GM21423 (cell line): ENCODE measurements around the gene MYO6.
A peak's percentile ranks its signal among the peaks of the same experiment; 100 is the strongest.

Experiments used
- ATAC-seq: cut with Tn5 transposase; IDR thresholded peaks from one replicate; pipeline ENCODE4 v1.9.1; 2021; ENCODE audit warnings: mild to moderate bottlenecking, moderate library complexity; ENCODE audit not compliant: unreplicated experiment

The MYO6 gene

DNA sequence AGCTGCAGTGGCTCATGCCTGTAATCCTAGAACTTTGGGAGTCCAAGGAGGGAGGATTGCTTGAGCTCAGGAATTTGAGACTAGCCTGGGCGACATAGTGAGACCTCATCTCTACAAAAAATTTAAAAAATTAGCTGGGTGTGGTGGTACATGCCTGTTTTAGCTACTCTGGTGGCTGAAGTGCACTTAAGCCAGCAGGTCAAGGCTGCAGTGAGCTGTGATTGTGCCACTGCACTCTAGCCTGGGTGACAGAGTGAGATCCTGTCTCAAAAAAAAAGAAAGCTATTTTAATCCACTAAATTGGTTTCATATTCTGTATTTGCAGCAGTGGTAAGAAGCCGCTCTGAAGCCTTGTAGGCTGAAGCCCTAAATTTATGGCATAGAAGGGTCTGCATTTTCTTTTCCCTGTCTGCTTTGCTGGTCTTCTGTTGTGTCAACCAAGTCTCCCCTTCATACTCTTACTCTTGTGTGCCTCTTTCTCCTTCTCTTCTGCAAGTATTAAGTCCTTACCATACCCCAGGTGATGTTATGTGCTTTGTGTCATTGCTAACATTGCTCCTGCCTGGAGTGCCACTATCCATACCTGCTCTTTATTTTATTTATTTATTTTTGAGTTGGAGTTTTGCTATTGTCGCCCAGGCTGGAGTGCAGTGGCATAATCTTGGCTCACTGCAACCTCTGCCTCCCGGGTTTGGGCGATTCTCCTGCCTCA lies 70.9 kb downstream of the MYO6 start:
- no peak for ATAC-seq

DNA sequence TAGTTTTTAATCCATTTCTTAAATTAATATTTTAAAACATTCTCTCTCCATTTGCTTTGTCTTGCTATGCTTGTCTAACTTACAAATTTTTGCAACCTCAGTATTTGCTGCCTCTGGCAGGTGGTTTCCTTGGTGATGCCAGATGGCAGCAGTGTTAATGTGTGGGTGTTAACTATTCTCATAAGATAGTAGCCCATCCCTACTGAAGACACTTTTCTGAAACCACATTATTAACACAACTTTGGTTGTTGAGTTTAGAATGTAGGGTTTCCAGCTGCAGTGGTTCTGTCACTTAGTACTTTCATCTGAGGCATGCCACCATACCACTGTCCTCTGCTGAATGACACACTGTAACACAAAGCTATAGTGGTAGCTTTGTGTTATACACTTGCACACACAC lies 75.1 kb downstream of the MYO6 start:
- ATAC-seq = peak; percentile 74

DNA sequence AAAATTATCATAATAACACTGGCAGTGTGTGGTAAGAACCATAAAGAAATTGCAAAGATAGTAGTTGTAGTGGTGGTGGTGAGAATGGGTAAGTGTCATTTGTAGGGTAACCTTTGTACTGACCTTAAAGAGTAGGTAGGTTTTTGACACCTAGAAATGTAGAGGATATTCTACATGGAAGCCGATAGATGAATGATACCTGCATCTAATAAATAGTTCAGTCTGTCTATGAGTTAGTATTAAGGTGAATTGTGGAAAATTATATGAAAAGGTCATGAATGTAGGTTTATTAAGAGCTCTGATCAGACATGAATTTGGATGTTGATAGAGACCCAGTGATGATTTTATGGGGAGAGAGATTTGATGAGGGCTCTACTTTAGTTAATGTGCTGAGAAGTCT lies 78.1 kb downstream of the MYO6 start:
- ATAC-seq = no peak

DNA sequence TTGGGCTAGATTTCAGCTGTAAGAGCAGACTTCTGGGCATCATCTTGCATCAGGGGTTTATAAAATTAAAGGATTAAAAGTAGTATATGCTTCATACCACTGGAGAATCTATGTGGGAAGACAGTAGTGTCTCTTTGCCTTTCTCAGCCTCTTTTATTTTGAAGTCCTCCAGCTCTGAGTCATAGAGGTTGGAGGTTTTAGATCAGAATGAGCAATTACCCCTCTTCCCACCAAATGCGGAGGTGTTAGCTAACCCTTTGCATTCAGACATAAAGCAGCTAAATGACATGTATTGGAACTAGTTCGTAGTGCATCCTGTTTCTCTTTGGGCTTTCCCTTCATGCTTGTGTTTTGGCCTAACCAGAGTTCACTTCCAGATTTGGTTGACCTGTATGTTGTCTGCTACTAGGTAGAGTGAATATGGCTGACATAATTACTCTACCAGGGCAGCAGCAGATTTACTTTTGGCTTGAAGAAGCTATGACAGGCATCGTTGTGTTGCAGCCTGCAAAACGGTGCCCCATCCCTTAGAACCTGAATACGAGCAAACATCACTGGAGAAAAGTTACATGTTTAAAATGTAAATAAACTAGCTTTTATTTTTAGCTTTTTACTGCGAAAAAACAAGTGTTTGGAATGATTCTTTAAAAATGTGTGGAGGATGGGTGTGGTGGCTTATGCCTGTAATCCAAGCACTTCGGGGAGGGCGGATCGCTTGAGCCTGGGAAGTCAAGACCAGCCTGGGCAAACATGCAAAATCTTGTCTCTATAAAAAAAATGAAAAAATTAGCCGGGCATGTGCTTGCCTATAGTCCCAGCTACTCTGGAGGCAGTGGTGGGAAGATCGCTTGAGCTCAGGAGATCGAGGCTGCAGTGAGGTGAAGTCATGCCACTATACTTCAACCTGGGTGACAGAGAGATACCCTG lies 82.2 kb downstream of the MYO6 start:
- ATAC-seq = peak; percentile 47

DNA sequence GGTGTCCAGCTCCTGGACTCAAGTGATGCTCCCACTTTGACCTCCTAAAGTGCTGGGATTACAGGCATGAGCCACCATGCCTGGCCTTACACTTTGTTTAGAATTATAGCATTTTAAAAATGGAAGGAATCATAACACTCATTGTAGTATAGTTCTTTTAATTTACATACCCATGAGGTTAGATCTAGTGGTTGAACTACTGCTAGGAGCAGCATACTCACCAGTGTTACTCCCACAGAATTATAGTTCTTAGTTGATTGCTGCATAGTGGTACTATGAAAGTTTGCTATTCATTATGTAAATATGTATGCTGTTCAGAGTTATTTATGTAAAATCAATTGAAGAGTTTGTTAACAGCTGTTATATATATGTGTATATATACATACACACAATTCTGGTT lies 85.4 kb downstream of the MYO6 start:
- ATAC-seq = no peak

DNA sequence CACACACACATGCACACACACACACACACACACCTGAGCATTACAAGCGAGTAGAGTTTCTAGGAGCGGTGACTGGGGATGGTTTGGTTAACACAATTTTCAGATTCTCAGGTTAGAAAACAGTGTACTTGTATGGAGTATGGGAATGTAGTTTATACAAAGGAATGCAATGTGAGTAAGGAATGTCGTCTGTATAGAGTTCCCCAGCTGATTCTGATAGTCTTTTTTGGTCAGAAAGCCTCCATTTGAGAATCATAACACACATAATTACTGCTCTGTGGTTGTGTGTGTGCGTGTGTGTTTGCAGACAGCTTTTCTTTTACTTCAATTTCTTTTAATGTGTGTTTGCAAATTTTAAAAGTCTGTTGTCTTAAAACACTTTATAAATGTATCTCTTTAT lies 93.2 kb downstream of the MYO6 start:
- no peak for ATAC-seq

DNA sequence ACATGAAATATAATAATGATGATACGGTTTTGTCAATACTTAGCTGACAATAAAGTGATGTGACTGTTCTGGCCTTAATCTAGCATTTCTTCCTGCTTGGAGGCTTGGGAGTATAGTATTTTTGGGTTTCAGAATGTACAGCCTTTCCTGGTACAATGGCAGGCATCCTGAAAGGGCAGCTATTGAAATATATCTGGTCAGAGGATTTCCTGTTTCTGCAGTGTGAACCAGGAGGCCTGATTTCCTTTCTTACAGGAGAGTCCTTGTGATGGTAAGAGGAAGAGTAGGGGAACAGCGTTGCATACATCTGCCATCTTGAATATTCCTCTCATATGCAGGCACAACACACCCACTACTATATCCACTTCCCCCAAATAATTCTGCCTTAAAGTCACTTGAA lies 93.7 kb downstream of the MYO6 start:
- no peak for ATAC-seq

DNA sequence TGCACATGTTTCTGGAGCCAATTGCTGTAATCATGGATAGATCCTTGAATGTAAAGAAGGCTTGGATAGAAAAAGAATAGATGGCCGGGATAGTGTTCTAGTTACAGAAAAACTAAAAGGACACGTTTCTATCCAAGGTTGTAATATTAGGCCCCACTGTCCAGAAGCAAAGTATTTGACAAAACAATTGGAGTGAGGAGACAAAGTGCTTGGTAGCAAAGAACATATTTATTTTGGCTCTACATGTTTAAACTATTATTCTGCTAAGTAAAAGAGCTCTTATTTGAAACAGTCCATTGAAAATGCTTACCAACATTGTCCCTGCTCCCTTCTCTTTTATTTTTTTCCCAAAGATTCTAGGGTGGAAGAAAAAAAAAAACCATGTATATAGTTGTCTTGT lies 94.4 kb downstream of the MYO6 start:
- no peak for ATAC-seq

DNA sequence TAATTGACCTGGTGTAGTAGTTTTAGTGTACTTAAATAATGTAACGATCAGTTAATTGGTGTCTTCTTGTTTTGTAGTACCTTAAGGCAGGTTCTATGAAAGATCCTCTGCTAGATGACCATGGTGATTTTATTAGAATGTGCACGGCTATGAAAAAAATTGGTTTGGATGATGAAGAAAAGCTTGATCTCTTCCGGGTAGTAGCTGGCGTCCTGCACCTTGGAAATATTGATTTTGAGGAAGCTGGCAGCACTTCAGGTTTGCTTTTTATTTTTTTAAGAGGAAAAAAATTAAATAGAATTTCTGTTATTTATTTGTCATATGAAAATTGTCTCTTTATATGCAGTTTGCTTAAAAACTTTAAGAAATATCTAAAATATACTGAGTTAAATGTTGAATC lies 99.2 kb downstream of the MYO6 start:
- ATAC-seq = no peak

DNA sequence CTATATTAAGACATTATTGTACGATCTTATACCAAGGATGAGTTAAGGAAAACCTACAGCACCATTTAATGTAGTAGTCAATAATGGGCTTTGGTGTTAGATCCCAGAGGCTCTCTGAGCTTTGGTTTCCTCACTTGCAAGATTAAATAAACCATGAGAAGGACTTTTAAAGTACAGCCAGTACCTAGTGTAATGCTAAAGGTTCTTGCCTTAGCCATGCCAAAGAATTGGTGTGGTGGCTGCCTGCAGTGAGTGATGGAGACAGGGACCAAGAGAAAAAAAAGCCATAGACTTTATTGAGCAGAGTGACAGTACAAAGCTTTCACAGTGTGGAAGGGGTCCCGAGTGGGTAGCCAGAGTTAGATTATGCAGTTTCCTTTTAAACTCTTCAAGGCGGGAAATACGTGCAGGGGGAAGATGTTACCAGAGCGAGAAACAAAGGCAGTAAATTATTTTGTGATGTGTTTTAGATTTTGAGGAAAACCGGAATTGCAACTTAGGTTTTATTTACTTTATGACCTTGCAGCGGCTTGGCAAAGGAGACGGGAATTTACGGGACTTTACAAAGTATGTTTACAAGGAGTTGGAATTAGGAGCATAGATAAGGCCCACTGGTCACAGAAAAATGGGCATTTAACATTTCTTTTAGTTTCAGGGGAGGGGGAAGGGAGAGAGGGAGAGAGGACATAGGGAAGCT lies 100.4 kb downstream of the MYO6 start:
- no peak for ATAC-seq

DNA sequence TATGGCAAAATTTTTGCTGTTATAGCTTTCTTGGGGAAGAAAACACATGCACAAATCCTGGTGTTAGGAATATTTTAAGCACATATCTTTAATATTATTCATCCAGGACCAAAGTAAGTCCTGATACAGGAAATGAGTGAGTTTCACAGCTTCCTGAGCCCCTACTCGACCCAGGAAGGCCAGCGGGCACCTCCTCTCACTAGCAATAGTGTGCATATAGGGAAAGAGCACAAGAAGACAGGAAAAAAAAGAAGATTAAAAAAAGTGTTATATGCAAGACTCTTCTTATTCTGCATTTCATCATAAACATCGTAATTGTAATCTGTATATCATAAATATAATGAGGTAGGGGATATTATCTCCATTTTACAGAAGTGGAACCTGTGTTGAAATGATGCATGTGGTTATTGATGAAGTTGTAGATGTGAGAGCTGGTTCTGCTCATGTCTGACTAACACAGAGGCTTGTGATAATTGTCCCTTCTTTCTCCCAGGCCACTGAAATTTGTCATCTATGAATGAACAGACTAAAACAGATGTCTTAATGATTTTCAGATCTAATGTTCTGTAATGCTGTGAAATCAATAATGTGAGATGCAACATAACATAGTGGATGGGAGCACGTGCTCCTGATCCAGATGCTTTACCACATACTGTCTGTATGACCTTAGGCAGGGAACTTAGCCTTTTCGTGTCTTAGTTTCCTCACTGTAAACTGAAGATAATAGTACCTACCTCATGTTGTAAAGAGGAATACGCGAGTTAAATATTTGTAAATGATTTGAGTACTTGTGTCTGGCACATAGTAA lies 101.2 kb downstream of the MYO6 start:
- ATAC-seq = no peak

DNA sequence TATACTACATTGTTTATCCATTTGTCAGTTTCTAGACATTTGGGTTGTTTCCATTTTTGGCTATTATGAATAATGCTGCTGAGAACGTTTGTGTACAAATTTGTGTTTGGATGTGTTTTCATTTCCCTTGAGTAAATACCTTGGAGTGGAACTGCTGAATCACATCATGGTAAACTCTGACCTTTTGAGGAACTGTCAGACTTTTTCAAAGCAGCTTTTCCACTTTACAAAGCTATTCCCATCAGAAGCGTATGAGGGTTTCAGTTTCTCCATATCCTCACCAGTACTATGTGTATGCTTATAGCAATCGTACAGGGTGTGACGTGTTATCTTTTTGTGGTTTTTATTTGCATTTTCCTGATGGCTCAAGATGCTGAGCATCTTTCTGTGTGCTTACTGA lies 103.7 kb downstream of the MYO6 start:
- ATAC-seq = no peak

DNA sequence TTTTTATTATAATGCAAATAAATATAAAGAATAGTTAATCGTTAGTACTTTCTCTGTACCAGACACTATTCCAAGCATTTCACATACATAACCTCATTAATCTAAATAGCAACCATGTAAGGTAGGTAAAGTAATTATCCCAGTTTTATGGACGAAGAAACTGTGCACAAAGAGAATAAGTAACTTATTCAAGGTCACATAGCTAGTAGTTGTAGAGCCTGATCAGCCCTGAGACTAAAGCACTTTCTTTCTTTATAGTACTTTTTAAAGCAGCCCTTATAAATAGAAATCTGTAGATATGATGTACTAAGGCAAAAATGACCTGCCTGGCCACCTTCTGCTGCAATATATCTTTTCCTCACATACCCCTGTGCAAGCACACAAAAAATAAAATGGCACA lies 104.8 kb downstream of the MYO6 start:
- no peak for ATAC-seq

DNA sequence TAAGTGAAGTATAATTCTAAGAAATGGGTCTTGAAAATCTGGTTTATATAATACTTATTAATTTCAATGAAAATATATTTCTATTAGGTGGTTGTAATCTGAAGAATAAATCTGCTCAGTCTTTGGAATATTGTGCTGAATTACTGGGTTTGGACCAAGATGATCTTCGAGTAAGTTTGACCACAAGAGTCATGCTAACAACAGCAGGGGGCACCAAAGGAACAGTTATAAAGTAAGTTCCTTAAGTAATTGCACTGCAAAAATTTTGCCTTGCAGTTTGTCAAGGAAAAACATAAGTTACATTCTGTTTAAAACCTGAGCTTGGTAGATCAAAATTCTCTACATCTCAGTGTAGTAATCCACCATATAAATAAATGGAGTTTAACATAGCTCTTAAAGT lies 106.0 kb downstream of the MYO6 start:
- no peak for ATAC-seq

DNA sequence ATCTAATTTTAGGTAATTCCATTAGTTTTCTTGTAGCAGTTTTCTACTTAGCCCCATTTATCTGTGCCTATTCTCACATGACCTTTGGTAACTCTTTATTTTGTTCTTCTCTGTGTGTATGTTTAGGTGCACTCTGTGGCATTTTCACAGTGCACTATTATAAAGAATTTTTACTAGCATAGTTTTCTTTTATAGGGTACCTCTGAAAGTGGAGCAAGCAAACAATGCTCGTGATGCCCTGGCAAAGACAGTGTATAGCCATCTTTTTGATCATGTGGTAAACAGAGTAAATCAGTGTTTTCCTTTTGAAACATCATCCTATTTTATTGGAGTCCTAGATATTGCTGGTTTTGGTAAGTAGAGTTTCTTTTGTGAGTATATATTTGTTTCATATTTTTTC lies 107.9 kb downstream of the MYO6 start:
- ATAC-seq = no peak

DNA sequence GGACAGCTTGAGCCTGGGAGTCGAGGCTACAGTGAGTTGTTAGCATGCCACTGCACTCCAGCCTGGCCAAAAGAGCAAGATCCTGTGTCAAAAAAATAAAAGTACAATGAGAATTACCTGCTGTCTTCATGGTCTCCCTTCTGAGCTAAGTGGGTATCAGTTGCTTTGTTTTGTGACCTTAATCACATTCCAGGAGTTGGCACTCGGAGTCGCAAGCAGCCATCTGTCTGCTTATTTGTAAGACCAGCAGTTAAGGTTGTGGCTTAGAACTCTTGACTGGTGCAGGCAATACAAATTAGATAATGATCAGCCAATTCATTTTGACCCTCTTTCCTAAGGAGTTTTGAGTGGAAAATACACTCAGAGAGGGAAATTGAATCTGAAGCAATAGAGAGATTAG lies 114.0 kb downstream of the MYO6 start:
- no peak for ATAC-seq

DNA sequence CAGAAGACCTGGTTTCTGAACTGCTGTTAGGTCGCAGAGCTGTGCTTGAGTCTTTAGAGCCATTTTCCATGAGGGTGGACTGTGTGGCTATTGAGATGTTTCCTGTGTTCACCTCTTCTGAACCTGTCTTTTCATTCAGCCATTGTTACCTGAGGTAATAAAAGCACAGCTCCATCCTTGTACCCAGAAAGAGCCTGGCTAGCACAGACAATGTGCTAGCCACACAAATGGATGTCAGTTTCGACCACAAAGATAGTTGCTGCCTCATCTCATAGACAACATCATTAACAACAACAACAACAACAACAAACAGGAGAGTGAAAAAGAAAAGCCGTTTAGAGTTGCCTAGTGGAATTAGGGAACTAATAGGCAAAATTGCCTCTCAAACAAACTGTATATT lies 114.7 kb downstream of the MYO6 start:
- no peak for ATAC-seq

DNA sequence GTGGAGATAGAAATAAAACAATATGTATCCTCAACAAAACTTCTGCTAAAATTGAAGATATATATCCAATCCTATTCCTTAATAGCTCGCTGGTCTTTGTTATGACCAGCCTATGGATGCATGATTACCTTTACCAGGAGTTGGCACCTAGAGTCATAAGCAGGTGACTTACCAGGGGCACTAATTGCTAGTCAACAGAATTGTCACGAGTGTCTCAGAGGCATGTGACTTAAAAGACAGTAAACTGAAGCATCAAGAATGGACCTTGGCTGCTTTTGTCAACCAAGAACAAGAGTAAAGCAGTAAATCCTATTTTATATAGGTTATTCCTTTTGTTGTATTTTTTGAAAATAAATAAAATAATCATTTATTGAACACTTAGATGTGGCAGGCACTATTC lies 115.4 kb downstream of the MYO6 start:
- no peak for ATAC-seq

DNA sequence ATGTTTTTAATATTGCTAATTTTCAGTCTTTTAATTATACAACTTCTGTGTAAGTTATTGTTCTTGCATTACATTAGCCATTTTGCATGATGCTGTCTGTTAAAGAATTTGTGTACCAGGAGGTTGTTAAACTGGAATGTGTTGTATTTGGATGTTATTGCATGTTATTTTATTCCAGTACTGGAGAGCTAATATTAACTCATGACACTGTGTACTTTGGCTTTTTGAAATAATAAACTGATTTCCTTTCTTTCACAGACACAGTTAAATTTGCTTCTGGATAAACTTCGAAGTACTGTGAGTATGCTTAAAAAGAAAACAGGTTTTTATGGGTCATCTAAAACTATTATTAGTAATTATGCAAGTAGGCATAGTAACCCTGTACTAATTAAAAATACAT lies 121.3 kb downstream of the MYO6 start:
- ATAC-seq = no peak

DNA sequence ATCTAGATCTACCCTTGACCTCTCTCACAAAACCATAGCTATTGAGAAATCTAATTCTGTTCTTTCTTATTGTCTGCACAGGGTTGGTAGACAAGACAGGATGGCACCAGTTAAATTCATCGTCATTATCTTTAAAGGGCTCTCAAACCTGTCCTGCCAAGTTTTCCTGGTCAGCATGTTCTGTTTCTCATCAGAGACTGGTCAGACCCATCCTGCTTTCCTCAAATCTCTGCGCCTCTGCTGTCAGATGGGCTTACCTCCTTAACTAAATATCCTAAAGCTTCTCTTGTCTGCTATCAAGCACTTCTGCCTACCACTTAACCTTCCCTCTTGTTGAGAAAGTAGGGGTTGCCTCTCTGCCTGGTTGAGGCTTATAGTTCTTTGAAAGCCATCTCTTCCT lies 125.2 kb downstream of the MYO6 start:
- no peak for ATAC-seq

DNA sequence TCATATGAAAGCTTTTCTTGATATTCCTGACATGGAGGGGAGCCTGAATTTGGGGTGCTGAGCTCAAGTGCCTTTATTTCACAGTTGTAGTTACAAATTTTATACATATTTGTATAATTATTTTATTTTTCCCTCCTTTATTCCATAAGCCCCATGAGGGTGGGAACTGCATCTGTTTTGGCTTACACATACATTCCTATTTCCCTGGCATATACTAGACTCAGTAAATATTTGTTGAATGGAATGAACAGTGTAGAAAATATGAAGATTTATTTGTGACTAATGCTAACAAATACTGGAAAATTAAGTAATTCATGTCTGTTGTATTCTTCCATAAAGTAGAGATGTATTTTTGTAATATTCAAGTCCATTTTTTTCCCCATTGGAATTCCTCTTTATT lies 127.1 kb downstream of the MYO6 start:
- ATAC-seq = no peak
